Activated naive CD8-positive, alpha-beta T cell treated with anti-CD3 and anti-CD28 coated beads, Interleukin-2, amount 50 U/mL, for 24 hours (primary cell): ENCODE results near the gene DNMBP.
"Not testable (repeated sequence)": the region's sequence is repeated elsewhere in the genome, so short reads cannot be mapped to it uniquely, and the experiment has no call there.

Experiments used
- ATAC-seq: fragments of 150-1000 bp; cut with Tn5 transposase; one replicate; pipeline ENCODE4 v1.10.0; 2021
- DNase-seq: peaks from one replicate; pipeline ENCODE4 v3.0.0; 2021
- H3K27ac Mint-ChIP-seq: one replicate; pipeline ENCODE4 v1.8.0; 2021; ENCODE audit warnings: mild to moderate bottlenecking, mixed read lengths
- H3K27me3 Mint-ChIP-seq: one replicate; pipeline ENCODE4 v1.8.0; 2021; ENCODE audit warnings: mixed read lengths
- H3K36me3 Mint-ChIP-seq: one replicate; pipeline ENCODE4 v1.8.0; 2021; ENCODE audit warnings: low read depth, mixed read lengths
- H3K4me1 Mint-ChIP-seq: one replicate; pipeline ENCODE4 v1.8.0; 2021; ENCODE audit warnings: mixed read lengths
- H3K4me3 Mint-ChIP-seq: one replicate; pipeline ENCODE4 v1.8.0; 2021; ENCODE audit warnings: mild to moderate bottlenecking, moderate library complexity, mixed read lengths
- H3K9me3 Mint-ChIP-seq: one replicate; pipeline ENCODE4 v1.8.0; 2021; ENCODE audit warnings: mixed read lengths

The DNMBP gene

GRCh38 chr10:99849536-99849935, 160.2 kb downstream of the DNMBP start:
- ATAC-seq (no peak), DNase-seq (no peak)
- peaks cover 2% of the 10 kb centered on the region for H3K27me3 Mint-ChIP-seq
- H3K9me3 Mint-ChIP-seq, result no peaks in the 10 kb centered on the region
- peaks cover 6% of the 10 kb centered on the region for H3K36me3 Mint-ChIP-seq
- H3K27ac Mint-ChIP-seq, result no peak overlapping the region
- H3K4me3 Mint-ChIP-seq, result no peak overlapping the region
- H3K4me1 Mint-ChIP-seq, result peaks cover 4% of the 10 kb centered on the region

- ATAC-seq, result no peak
- no peak for DNase-seq
Measured at GRCh38 chr10:99849057-99849456, 160.7 kb downstream of the DNMBP start.

GRCh38 chr10:99845837-99846382, 163.8 kb downstream of the DNMBP start:
- Mint-ChIP-seq H3K27me3 (peaks cover 2% of the 10 kb centered on the region), H3K36me3 (no peaks in the 10 kb centered on the region), H3K27ac (no peak overlapping the region), H3K4me1 (peaks cover 4% of the 10 kb centered on the region), H3K4me3 (no peak overlapping the region), H3K9me3 (no peaks in the 10 kb centered on the region)
- ATAC-seq (peak; percentile 83), DNase-seq (peak; percentile 60)

More at GRCh38 chr10:99849057-99849456, 160.7 kb downstream of the DNMBP start:
- H3K9me3 Mint-ChIP-seq, result no peaks in the 10 kb centered on the region
- peaks cover 4% of the 10 kb centered on the region for H3K4me1 Mint-ChIP-seq
- H3K4me3 Mint-ChIP-seq, result no peak overlapping the region
- H3K27me3 Mint-ChIP-seq, result peaks cover 2% of the 10 kb centered on the region
- H3K27ac Mint-ChIP-seq, result no peak overlapping the region
- H3K36me3 Mint-ChIP-seq, result peaks cover 6% of the 10 kb centered on the region

GRCh38 chr10:99844433-99844955, 165.3 kb downstream of the DNMBP start:
- peaks cover 4% of the 10 kb centered on the region for H3K4me1 Mint-ChIP-seq
- no peak overlapping the region for H3K27ac Mint-ChIP-seq
- ATAC-seq, result no peak
- H3K36me3 Mint-ChIP-seq, result no peaks in the 10 kb centered on the region
- H3K9me3 Mint-ChIP-seq, result no peaks in the 10 kb centered on the region
- no peak for DNase-seq
- H3K4me3 Mint-ChIP-seq, result no peak overlapping the region
- H3K27me3 Mint-ChIP-seq, result peaks cover 2% of the 10 kb centered on the region

GRCh38 chr10:99843310-99843709, 166.4 kb downstream of the DNMBP start:
- Mint-ChIP-seq H3K36me3 (no peaks in the 10 kb centered on the region), H3K27me3 (peaks cover 2% of the 10 kb centered on the region), H3K9me3 (no peaks in the 10 kb centered on the region), H3K4me3 (no peak overlapping the region), H3K4me1 (peaks cover 4% of the 10 kb centered on the region), H3K27ac (no peak overlapping the region)
- no peak for DNase-seq
- no peak for ATAC-seq

GRCh38 chr10:99841746-99842145, 168.0 kb downstream of the DNMBP start:
- Mint-ChIP-seq H3K36me3 (no peaks in the 10 kb centered on the region), H3K27ac (no peak overlapping the region), H3K9me3 (no peaks in the 10 kb centered on the region), H3K4me3 (no peak overlapping the region), H3K4me1 (peaks cover 4% of the 10 kb centered on the region), H3K27me3 (peaks cover 2% of the 10 kb centered on the region)
- ATAC-seq (no peak), DNase-seq (no peak)

GRCh38 chr10:99840859-99841258, 168.9 kb downstream of the DNMBP start:
- H3K9me3 Mint-ChIP-seq, DNase-seq: not testable (repeated sequence)

GRCh38 chr10:99836711-99837110, 173.0 kb downstream of the DNMBP start:
- Mint-ChIP-seq H3K9me3 (no peaks in the 10 kb centered on the region), H3K27ac (no peak overlapping the region), H3K27me3 (no peaks in the 10 kb centered on the region), H3K4me1 (no peaks in the 10 kb centered on the region), H3K4me3 (no peak overlapping the region), H3K36me3 (no peaks in the 10 kb centered on the region)
- ATAC-seq, result no peak
- DNase-seq, result no peak

More at GRCh38 chr10:99840859-99841258, 168.9 kb downstream of the DNMBP start:
- H3K27ac Mint-ChIP-seq, H3K4me3 Mint-ChIP-seq, H3K36me3 Mint-ChIP-seq, ATAC-seq, H3K4me1 Mint-ChIP-seq, H3K27me3 Mint-ChIP-seq: not testable (repeated sequence)

- ATAC-seq (no peak), DNase-seq (no peak)
- no peaks in the 10 kb centered on the region for H3K4me1 Mint-ChIP-seq
- no peak overlapping the region for H3K27ac Mint-ChIP-seq
- H3K27me3 Mint-ChIP-seq, result no peaks in the 10 kb centered on the region
- no peaks in the 10 kb centered on the region for H3K9me3 Mint-ChIP-seq
- H3K36me3 Mint-ChIP-seq, result no peaks in the 10 kb centered on the region
- H3K4me3 Mint-ChIP-seq, result no peak overlapping the region
Measured at GRCh38 chr10:99835947-99836346, 173.8 kb downstream of the DNMBP start.

- Mint-ChIP-seq H3K27me3 (no peaks in the 10 kb centered on the region), H3K27ac (no peak overlapping the region), H3K4me1 (no peaks in the 10 kb centered on the region), H3K36me3 (peaks cover 2% of the 10 kb centered on the region), H3K4me3 (no peak overlapping the region), H3K9me3 (no peaks in the 10 kb centered on the region)
- peak; percentile 71 for ATAC-seq
- DNase-seq, result no peak
Measured at GRCh38 chr10:99834410-99834809, 175.3 kb downstream of the DNMBP start.

- no peak overlapping the region for H3K27ac Mint-ChIP-seq
Measured at GRCh38 chr10:99832439-99832838, 177.3 kb downstream of the DNMBP start.

GRCh38 chr10:99828464-99828863, 181.3 kb downstream of the DNMBP start:
- DNase-seq, result no peak
- no peak overlapping the region for H3K27ac Mint-ChIP-seq
- no peaks in the 10 kb centered on the region for H3K9me3 Mint-ChIP-seq
- H3K4me3 Mint-ChIP-seq, result no peak overlapping the region
- ATAC-seq, result no peak
- H3K36me3 Mint-ChIP-seq, result peaks cover 2% of the 10 kb centered on the region
- H3K27me3 Mint-ChIP-seq, result no peaks in the 10 kb centered on the region
- peaks cover 4% of the 10 kb centered on the region for H3K4me1 Mint-ChIP-seq

More at GRCh38 chr10:99832439-99832838, 177.3 kb downstream of the DNMBP start:
- Mint-ChIP-seq H3K9me3 (no peaks in the 10 kb centered on the region), H3K36me3 (peaks cover 2% of the 10 kb centered on the region), H3K27me3 (no peaks in the 10 kb centered on the region), H3K4me3 (no peak overlapping the region), H3K4me1 (peaks cover 4% of the 10 kb centered on the region)
- DNase-seq, result no peak
- no peak for ATAC-seq

- DNase-seq, result no peak
- Mint-ChIP-seq H3K4me3 (no peak overlapping the region), H3K4me1 (peaks cover 4% of the 10 kb centered on the region), H3K27ac (no peak overlapping the region), H3K27me3 (no peaks in the 10 kb centered on the region), H3K9me3 (no peaks in the 10 kb centered on the region), H3K36me3 (peaks cover 2% of the 10 kb centered on the region)
- ATAC-seq, result no peak
Measured at GRCh38 chr10:99827936-99828335, 181.8 kb downstream of the DNMBP start.
